ENCODE results near the gene NFYA. TPM values are rescaled to one million over a fixed set of nuclear protein-coding genes. Genes with fewer than 3 reads are reported as not detected.

Gene NFYA
- total RNA-seq, 1 experiment from 2014 or later, result 43.0 TPM

GRCh38 chr6:41132254-41132653, 59.5 kb downstream of the NFYA start:
- WGBS (ENCODE audit: extremely low coverage, insufficient read length, low lambda C conversion rate), result no CpG with 5 or more reads among the region's 2 CpGs
- no peak overlapping the region for H3K14ac ChIP-seq (ENCODE audit: insufficient read depth, low read length)
- H3K79me1 ChIP-seq (ENCODE audit: insufficient read depth, low read depth, low read length, poor library complexity, severe bottlenecking), result no peaks in the 10 kb centered on the region
- no peak overlapping the region for H3K23ac ChIP-seq (ENCODE audit: insufficient read length, low read depth, low read length)
- no peak overlapping the region for H4K5ac ChIP-seq (ENCODE audit: insufficient read length, low read depth, low read length)
- H2BK120ac ChIP-seq (ENCODE audit: low read depth, low read length, poor library complexity, severe bottlenecking), result no peak overlapping the region
- H2BK12ac ChIP-seq (ENCODE audit: insufficient read length, low read depth, low read length), result no peak overlapping the region
- H3K4me2 ChIP-seq (ENCODE audit: insufficient read depth, insufficient read length, low read length), result no peak overlapping the region
- H3T11ph ChIP-seq (ENCODE audit: low read length), result no peak overlapping the region
- H3K9me3 Mint-ChIP-seq, result peaks cover 0 to 2% of the 10 kb centered on the region in 2 experiments; a peak in 2 of 5 replicates
- no peak overlapping the region for H3K9ac ChIP-seq (ENCODE audit: extremely low read depth, insufficient read length, low read length)
- H2BK5ac ChIP-seq (ENCODE audit: insufficient read length, low read length), result no peak overlapping the region
- H4K91ac ChIP-seq (ENCODE audit: insufficient read length, low read depth, low read length), result no peak overlapping the region
- H3K27me3 ChIP-seq (ENCODE audit: insufficient read depth, low read length), result no peaks in the 10 kb centered on the region
- H3K18ac ChIP-seq (ENCODE audit: insufficient read length, low read depth, low read length), result no peak overlapping the region
- TF ChIP-seq CTCF (conservative IDR thresholded peaks at IDR 0.05), result no peak
- peaks cover 3 to 7% of the 10 kb centered on the region in 2 experiments; a peak in 3 of 4 replicates for H3K4me1 Mint-ChIP-seq
- H3K27ac ChIP-seq (ENCODE audit: insufficient read length, low read depth, low read length), result no peak overlapping the region
- H4K8ac ChIP-seq (replicated peaks; ENCODE audit: insufficient read length, low read depth, low read length), result no peak overlapping the region
- H3K56ac ChIP-seq (ENCODE audit: insufficient read length, low read depth, low read length), result no peak overlapping the region
- peaks cover 0 to 6% (median 2%) of the 10 kb centered on the region in 3 experiments; a peak in 3 of 7 replicates for H3K36me3 Mint-ChIP-seq (ENCODE audit: insufficient read depth in 1 of 3, low read depth in 3 of 3)
- no peak for DNase-seq
- H2AFZ ChIP-seq (ENCODE audit: low read length), result no peak overlapping the region
- no peaks in the 10 kb centered on the region for H4K20me1 ChIP-seq (ENCODE audit: control insufficient read depth, insufficient read depth, insufficient read length)
- no peak overlapping the region for H2BK15ac ChIP-seq (ENCODE audit: low read depth, low read length)
- H3K4me1 ChIP-seq (ENCODE audit: insufficient read depth, low read length), result no peaks in the 10 kb centered on the region
- H2AK5ac ChIP-seq (ENCODE audit: insufficient read length, low read length), result no peak overlapping the region
- H3K4ac ChIP-seq (ENCODE audit: low read depth, low read length), result no peak overlapping the region
- no peak overlapping the region for H2BK20ac ChIP-seq (ENCODE audit: low read depth, low read length, poor library complexity, severe bottlenecking)
- H3K23me2 ChIP-seq (ENCODE audit: insufficient read length, low read depth, low read length, poor library complexity, severe bottlenecking), result peaks cover 3% of the 10 kb centered on the region
- H3K79me2 ChIP-seq (ENCODE audit: insufficient read depth, low read length), result no peaks in the 10 kb centered on the region
- no peak overlapping the region for H3K4me3 Mint-ChIP-seq
- no peak overlapping the region; a peak in 1 of 7 replicates for H3K27ac Mint-ChIP-seq
- no peaks in the 10 kb centered on the region for H3K9me3 ChIP-seq (ENCODE audit: control insufficient read depth, low read depth, low read length)
- no peaks in the 10 kb centered on the region; the same call in 1 of the 2 replicates for H3K27me3 Mint-ChIP-seq (ENCODE audit: low read depth)

Measured in H9 (cell line).